CD4-positive, alpha-beta memory T cell (primary cell): Measurements from ENCODE around the gene DYNC1LI1. TPM values are rescaled to one million over a fixed set of nuclear protein-coding genes. Genes with fewer than 3 reads are reported as not detected.

ENCODE experiments used
- CTCF ChIA-PET: fragments of 350-600 bp; sonication (Branson Sonifier 250); formaldehyde crosslinking; loops from one replicate; lab custom pipeline; 2021; ENCODE audit warnings: inconsistent platforms; ENCODE audit not compliant: partially characterized antibody; lab: Charles Lee
- POLR2A ChIA-PET: fragments of 350-600 bp; sonication (Branson Sonifier 250); formaldehyde crosslinking; loops from one replicate; lab custom pipeline; 2021; ENCODE audit not compliant: partially characterized antibody; lab: Charles Lee
- DNase-seq, 5 donors: peaks; one replicate each; pipeline versions ENCODE4 v3.0.0 to v3.0.0-alpha.2; 2020 to 2022; ENCODE audit warnings: mixed read lengths in 1 of 5
- H3K27ac ChIP-seq: one replicate; pipeline ENCODE4 v1.7.0; 2013; ENCODE audit warnings: low read depth, low read length
- H3K27me3 ChIP-seq: 2 replicates; pipeline ENCODE4 v1.7.0; 2013; ENCODE audit warnings: mild to moderate bottlenecking, low read length, moderate library complexity; ENCODE audit not compliant: insufficient read depth
- H3K36me3 ChIP-seq: 2 replicates; pipeline ENCODE4 v1.7.0; 2013; ENCODE audit warnings: mild to moderate bottlenecking, low read length, moderate library complexity; ENCODE audit not compliant: insufficient read depth
- H3K4me1 ChIP-seq: 2 replicates; pipeline ENCODE4 v1.7.0; 2013; ENCODE audit warnings: mild to moderate bottlenecking, low read length, moderate library complexity; ENCODE audit not compliant: insufficient read depth
- H3K4me3 ChIP-seq, 2 donors: one replicate each; pipeline ENCODE4 v1.7.0; 2013; ENCODE audit warnings: low read length in 2 of 2, mild to moderate bottlenecking in 1 of 2
- H3K9me3 ChIP-seq, 2 donors: one replicate each; pipeline ENCODE4 v1.7.0; 2013; ENCODE audit warnings: low read length in 2 of 2, control low read depth in 1 of 2; ENCODE audit not compliant: control insufficient read depth in 1 of 2
- H3K27ac Mint-ChIP-seq, 7 donors: one replicate each; pipeline ENCODE4 v1.8.0; 2020 to 2021; ENCODE audit warnings: mixed read lengths in 7 of 7, mild to moderate bottlenecking in 6 of 7, inconsistent platforms in 3 of 7, moderate library complexity in 3 of 7
- H3K27me3 Mint-ChIP-seq, 2 donors: one replicate each; pipeline ENCODE4 v1.8.0; 2020 to 2021; ENCODE audit warnings: mixed read lengths in 2 of 2
- H3K36me3 Mint-ChIP-seq, 2 donors: one replicate each; pipeline ENCODE4 v1.8.0; 2020 to 2021; ENCODE audit warnings: mixed read lengths in 2 of 2, inconsistent platforms in 1 of 2, mild to moderate bottlenecking in 1 of 2
- H3K4me1 Mint-ChIP-seq, 4 donors: one replicate each; pipeline ENCODE4 v1.8.0; 2020 to 2021; ENCODE audit warnings: mixed read lengths in 4 of 4, mild to moderate bottlenecking in 1 of 4
- H3K4me3 Mint-ChIP-seq, 8 donors: one replicate each; pipeline ENCODE4 v1.8.0; 2020 to 2021; ENCODE audit warnings: mixed read lengths in 8 of 8, mild to moderate bottlenecking in 7 of 8, moderate library complexity in 6 of 8, inconsistent platforms in 3 of 8
- H3K9me3 Mint-ChIP-seq, 8 donors: one replicate each; pipeline ENCODE4 v1.8.0; 2020 to 2021; ENCODE audit warnings: mixed read lengths in 8 of 8, mild to moderate bottlenecking in 5 of 8, inconsistent platforms in 3 of 8, moderate library complexity in 1 of 8
- intact Hi-C: fragments of 100-400 bp; cut with micrococcal nuclease; formaldehyde crosslinking; loops from one replicate; pipeline ENCODE4 v1.15.1; 2023
- polyA plus RNA-seq, 2 donors: library from polyadenylated mRNA; unstranded; fragments of 300-500 nt; fragmentation: Illumina TruSeq; gene quantifications; one replicate each; pipeline ENCODE4 v1.2.3, GENCODE V29; 2021
- total RNA-seq, 2 experiments: library from RNA; stranded (reverse); gene quantifications; one replicate each; pipeline ENCODE4 v1.2.3, GENCODE V29; 2021

The DYNC1LI1 gene
- total and polyA plus RNA-seq, 4 experiments from 2014 or later, result 25.1 to 30.1 (median 28.7) TPM

DNA sequence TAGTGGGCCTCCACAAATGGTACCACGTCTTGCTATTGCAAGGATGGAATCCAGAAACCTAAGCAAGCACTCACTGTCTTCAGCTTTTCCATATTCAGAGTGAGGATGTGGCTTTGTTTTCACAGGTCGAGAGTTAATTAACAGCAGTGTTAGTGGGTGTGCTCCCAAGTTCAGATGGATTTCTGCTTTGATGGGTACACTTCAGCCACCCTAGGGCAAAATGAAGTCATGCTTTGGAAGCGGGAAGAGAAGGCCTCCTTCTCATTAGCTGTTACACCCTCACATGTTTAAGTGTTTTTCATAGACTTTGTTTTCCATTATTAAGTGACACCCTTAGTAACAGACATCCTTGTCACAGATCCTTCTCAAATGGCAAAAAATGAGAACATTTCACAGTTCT lies 36.3 kb upstream of the DYNC1LI1 start:
- Mint-ChIP-seq H3K36me3 (no peaks in the 10 kb centered on the region), H3K4me3 (no peak overlapping the region), H3K27me3 (peaks cover 1 to 5% of the 10 kb centered on the region in 2 donors), H3K4me1 (no peaks in the 10 kb centered on the region), H3K9me3 (no peaks in the 10 kb centered on the region), H3K27ac (no peak overlapping the region)
- Histone ChIP-seq H3K27ac (no peak overlapping the region), H3K36me3 (no peaks in the 10 kb centered on the region), H3K4me3 (no peak overlapping the region), H3K4me1 (no peaks in the 10 kb centered on the region), H3K27me3 (no peaks in the 10 kb centered on the region), H3K9me3 (no peaks in the 10 kb centered on the region)
- ChIA-PET CTCF (no interaction called here), POLR2A (no interaction called here)
- intact Hi-C loops, result no loop called here
- DNase-seq, result no peak

- intact Hi-C loops, result no loop called here
- H3K27me3 ChIP-seq, result no peaks in the 10 kb centered on the region
- no peaks in the 10 kb centered on the region for H3K36me3 ChIP-seq
- DNase-seq, result no peak
- H3K36me3 Mint-ChIP-seq, result no peaks in the 10 kb centered on the region
- peaks cover 1 to 9% of the 10 kb centered on the region in 2 donors for H3K27me3 Mint-ChIP-seq
- POLR2A ChIA-PET, result no interaction called here
- no peak overlapping the region for H3K27ac ChIP-seq
- no peaks in the 10 kb centered on the region for H3K9me3 ChIP-seq
- H3K4me3 ChIP-seq, result no peak overlapping the region
- no peaks in the 10 kb centered on the region for H3K4me1 Mint-ChIP-seq
- no peak overlapping the region for H3K27ac Mint-ChIP-seq
- CTCF ChIA-PET, result no interaction called here
- no peaks in the 10 kb centered on the region for H3K4me1 ChIP-seq
- H3K9me3 Mint-ChIP-seq, result no peaks in the 10 kb centered on the region
- no peak overlapping the region for H3K4me3 Mint-ChIP-seq
Observed at GRCh38 chr3:32606277-32606676, 35.6 kb upstream of the DYNC1LI1 start.

DNA sequence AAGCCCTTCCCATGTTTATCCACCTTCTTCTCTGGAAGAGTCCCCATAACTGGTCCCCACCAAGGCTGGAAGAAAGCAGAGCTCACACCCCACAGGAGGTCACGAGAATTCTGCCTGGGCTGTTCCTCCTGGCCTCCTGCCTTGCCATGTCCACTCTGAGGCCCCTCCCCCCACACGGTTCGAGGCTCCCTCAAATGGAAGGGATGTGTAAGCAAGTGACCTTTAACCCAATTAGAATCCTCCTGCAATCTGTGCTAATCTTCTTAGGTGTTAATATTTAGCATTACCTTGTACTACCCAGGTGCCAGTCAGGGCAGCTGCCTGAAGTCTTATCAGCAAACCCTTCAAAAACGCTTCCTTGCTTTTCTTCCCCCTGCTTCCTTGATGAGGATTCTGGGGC lies 32.4 kb upstream of the DYNC1LI1 start:
- H3K4me3 Mint-ChIP-seq, result no peak overlapping the region
- no peaks in the 10 kb centered on the region for H3K9me3 Mint-ChIP-seq
- intact Hi-C loops, result no loop called here
- peaks cover 6 to 9% of the 10 kb centered on the region in 2 donors for H3K27me3 Mint-ChIP-seq
- Histone ChIP-seq H3K36me3 (no peaks in the 10 kb centered on the region), H3K9me3 (no peaks in the 10 kb centered on the region), H3K27me3 (no peaks in the 10 kb centered on the region), H3K4me1 (no peaks in the 10 kb centered on the region), H3K27ac (no peak overlapping the region), H3K4me3 (no peak overlapping the region)
- ChIA-PET POLR2A (no interaction called here), CTCF (no interaction called here)
- H3K36me3 Mint-ChIP-seq, result no peaks in the 10 kb centered on the region
- H3K27ac Mint-ChIP-seq, result no peak overlapping the region
- no peak for DNase-seq
- no peaks in the 10 kb centered on the region for H3K4me1 Mint-ChIP-seq

GRCh38 chr3:32602206-32602605 lies 31.5 kb upstream of the DYNC1LI1 start:
- Histone ChIP-seq H3K9me3 (no peaks in the 10 kb centered on the region), H3K27me3 (no peaks in the 10 kb centered on the region), H3K4me3 (no peak overlapping the region), H3K4me1 (no peaks in the 10 kb centered on the region), H3K27ac (no peak overlapping the region), H3K36me3 (no peaks in the 10 kb centered on the region)
- ChIA-PET CTCF (no interaction called here), POLR2A (no interaction called here)
- intact Hi-C loops, result no loop called here
- Mint-ChIP-seq H3K36me3 (no peaks in the 10 kb centered on the region), H3K9me3 (no peaks in the 10 kb centered on the region), H3K4me1 (no peaks in the 10 kb centered on the region), H3K4me3 (no peak overlapping the region), H3K27ac (no peak overlapping the region), H3K27me3 (peaks cover 10 to 13% of the 10 kb centered on the region in 2 donors)
- no peak for DNase-seq

DNA sequence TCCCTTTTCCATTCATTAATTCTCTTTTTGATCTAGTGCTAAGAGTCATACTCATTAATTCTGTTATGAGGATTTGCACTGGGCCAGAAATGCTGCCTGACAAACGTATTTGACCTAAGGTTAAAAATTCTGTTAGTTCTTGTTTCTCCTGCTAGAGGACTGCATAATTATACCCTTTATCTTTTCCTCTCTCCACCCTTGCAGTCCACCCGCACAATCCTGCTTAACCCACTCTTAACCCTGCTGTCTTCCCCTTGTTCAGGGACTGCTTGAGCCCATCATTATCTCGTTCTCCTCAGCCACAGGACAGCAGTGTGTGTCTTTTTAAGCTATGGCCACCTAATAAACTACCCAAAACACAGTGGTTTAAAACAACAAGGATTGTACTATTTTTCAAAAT lies 31.1 kb upstream of the DYNC1LI1 start:
- Histone ChIP-seq H3K4me3 (no peak overlapping the region), H3K9me3 (no peaks in the 10 kb centered on the region), H3K4me1 (no peaks in the 10 kb centered on the region), H3K27ac (no peak overlapping the region), H3K36me3 (no peaks in the 10 kb centered on the region), H3K27me3 (no peaks in the 10 kb centered on the region)
- H3K9me3 Mint-ChIP-seq, result no peaks in the 10 kb centered on the region
- ChIA-PET CTCF (no interaction called here), POLR2A (no interaction called here)
- no peaks in the 10 kb centered on the region for H3K36me3 Mint-ChIP-seq
- peak overlapping the region in 1 of 7 donors; percentile 28 for H3K27ac Mint-ChIP-seq
- intact Hi-C loops, result no loop called here
- peaks cover 11 to 13% of the 10 kb centered on the region in 2 donors for H3K27me3 Mint-ChIP-seq
- H3K4me1 Mint-ChIP-seq, result no peaks in the 10 kb centered on the region
- no peak for DNase-seq
- no peak overlapping the region for H3K4me3 Mint-ChIP-seq

DNA sequence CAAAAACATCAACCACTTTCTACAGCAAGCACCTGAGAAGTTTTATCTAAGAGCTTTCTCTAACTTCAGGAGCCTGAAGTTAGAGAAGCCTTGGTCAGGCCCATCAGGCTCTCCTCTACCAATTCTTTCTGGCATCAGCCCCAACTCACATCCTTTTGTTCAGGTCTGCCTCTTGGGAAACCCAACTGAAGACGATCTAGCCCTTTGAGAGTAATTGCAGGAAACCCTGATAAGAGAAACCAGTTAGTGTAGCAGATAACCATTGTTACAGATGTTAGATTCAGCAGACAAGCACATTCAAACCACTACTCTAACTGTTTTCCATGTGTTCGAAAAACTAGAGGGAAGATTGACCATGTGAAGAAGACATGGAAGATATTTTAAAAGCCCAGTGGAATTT lies 27.0 kb upstream of the DYNC1LI1 start:
- Histone ChIP-seq H3K27ac (no peak overlapping the region), H3K9me3 (no peaks in the 10 kb centered on the region), H3K36me3 (no peaks in the 10 kb centered on the region), H3K4me1 (no peaks in the 10 kb centered on the region), H3K27me3 (no peaks in the 10 kb centered on the region), H3K4me3 (no peak overlapping the region)
- no peaks in the 10 kb centered on the region for H3K9me3 Mint-ChIP-seq
- peak overlapping the region in 1 of 8 donors; percentile 5 for H3K4me3 Mint-ChIP-seq
- H3K36me3 Mint-ChIP-seq, result no peaks in the 10 kb centered on the region
- intact Hi-C loops, result no loop called here
- no peak for DNase-seq
- H3K4me1 Mint-ChIP-seq, result no peaks in the 10 kb centered on the region
- ChIA-PET CTCF (no interaction called here), POLR2A (no interaction called here)
- H3K27me3 Mint-ChIP-seq, result peaks cover 13 to 20% of the 10 kb centered on the region in 2 donors
- peak overlapping the region in 1 of 7 donors; percentile 45 for H3K27ac Mint-ChIP-seq

DNA sequence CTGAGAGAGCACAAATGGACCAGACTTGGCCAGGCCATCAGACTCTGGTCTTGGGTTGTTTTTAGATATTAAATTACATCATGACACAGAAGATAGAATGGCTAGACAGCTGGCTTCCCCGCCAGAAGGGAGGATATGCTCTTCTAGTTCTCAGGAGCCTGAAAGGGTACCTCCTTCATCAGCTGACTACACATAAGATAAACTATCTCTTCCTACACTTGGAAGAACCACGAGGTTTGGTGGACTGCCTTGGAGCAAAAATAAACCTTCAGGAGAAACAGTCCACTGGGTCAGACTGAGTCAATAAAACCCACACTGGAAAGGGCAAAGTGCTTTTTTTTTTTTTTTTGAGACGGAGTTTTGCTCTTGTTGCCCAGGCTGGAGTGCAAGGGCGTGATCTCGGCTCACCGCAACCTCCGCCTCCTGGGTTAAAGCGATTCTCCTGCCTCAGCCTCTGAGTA lies 26.3 kb upstream of the DYNC1LI1 start:
- peaks cover 12 to 20% of the 10 kb centered on the region in 2 donors for H3K27me3 Mint-ChIP-seq
- CTCF ChIA-PET, result no interaction called here

More for the DNA sequence above, 26.3 kb upstream of the DYNC1LI1 start:
- Histone ChIP-seq H3K4me1 (no peaks in the 10 kb centered on the region), H3K27ac (no peak overlapping the region), H3K27me3 (no peaks in the 10 kb centered on the region), H3K4me3 (no peak overlapping the region), H3K9me3 (no peaks in the 10 kb centered on the region), H3K36me3 (no peaks in the 10 kb centered on the region)
- DNase-seq, result no peak
- Mint-ChIP-seq H3K36me3 (no peaks in the 10 kb centered on the region), H3K4me3 (no peak overlapping the region), H3K4me1 (no peaks in the 10 kb centered on the region), H3K27ac (no peak overlapping the region), H3K9me3 (no peaks in the 10 kb centered on the region)
- POLR2A ChIA-PET, result no interaction called here
- intact Hi-C loops, result no loop called here
